ENCODE results near the gene ACTL6A. TPM values are rescaled to one million over a fixed set of nuclear protein-coding genes. Genes with fewer than 3 reads are reported as not detected.
A peak's percentile ranks its signal among the peaks of the same experiment; 100 is the strongest.
"Not testable (repeated sequence)": the region's sequence is repeated elsewhere in the genome, so short reads cannot be mapped to it uniquely, and the experiment has no call there.

The ACTL6A gene
- 10 to 100 TPM; 30.5 to 31.7 TPM for total RNA-seq
- total RNA-seq, result 27.4 to 64.7 reads per million in 2 donors

DNA sequence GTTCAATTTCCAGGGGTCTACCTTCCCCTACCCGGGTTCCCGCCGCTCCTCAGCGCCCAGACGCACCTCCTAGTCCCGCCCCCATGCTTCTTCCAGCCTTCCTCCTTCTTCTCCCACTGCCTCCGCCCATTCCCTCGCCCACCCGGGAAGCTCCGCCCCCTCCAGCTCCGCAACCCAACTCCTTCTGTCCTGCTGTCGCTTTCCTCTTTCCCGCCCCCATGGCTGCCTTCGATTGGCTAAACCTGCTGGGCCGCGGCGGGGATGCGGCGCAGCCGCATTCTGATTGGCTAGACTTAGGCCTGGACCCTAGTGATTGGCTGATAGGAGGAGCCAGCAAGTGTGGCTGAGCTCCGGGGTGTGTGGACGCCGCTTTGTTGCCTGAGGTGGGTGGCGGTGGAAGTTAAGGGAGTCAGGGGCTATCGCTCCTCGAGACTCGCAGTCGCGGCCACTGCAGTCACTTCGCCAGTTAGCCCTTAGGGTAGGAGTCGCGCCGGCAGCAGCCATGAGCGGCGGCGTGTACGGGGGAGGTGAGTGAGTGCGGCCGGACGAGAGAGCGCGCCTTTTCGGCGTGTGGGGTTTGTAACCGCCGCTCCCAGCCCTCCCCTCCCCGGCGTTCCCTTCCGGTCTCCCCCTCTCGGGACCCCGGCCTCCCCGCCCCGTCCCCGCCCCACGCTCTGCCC lies at the start of gene ACTL6A:
Gene ACTL6A (plus strand): TSS at position 336 of the 680 bp plus-strand sequence. CDS start 167 bp downstream, at position 503.
- no peaks in the 10 kb centered on the region for H3K9me3 ChIP-seq (ENCODE audit: control insufficient read depth, low read length, poor library complexity, severe bottlenecking)
- Mint-ChIP-seq H3K4me1 (peaks cover 26% of the 10 kb centered on the region), H3K27me3 (no peaks in the 10 kb centered on the region), H3K27ac (peak within 1 kb of the TSS; percentile 89), H3K4me3 (peak within 1 kb of the TSS; percentile 98), H3K36me3 (ENCODE audit: low read depth) (no peaks in the 10 kb centered on the region)
- ATAC-seq (peak; percentile 94), DNase-seq (peak; percentile 92 to 99 (median 95))

DNA sequence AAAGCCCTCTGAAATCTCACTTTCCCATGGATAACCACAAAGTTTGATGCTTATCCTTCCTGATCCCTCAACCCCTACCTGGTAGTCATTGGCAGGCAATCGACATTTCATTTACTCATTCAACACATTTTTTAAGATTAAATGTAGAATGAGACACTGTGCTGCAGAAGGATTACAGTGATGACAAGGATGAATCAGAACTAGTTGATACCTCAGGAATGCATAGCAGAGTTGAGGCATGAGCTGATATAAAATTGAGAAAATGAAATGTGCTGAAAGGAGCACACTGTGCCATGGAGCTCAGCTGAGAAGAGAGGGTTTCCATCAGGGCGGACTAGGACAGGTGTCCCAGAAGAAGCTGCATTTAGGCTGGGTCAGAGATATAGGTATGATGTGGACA lies 48.9 kb upstream of the ACTL6A start:
- H3K27me3 Mint-ChIP-seq, result peaks cover 14% of the 10 kb centered on the region
- no peak for ATAC-seq
- no peak for DNase-seq
- H3K4me1 Mint-ChIP-seq, result no peaks in the 10 kb centered on the region
- H3K4me3 Mint-ChIP-seq, result no peak overlapping the region
- H3K36me3 Mint-ChIP-seq (ENCODE audit: low read depth), result peaks cover 2% of the 10 kb centered on the region
- H3K9me3 ChIP-seq (ENCODE audit: control insufficient read depth, low read length, poor library complexity, severe bottlenecking), result no peaks in the 10 kb centered on the region
- no peak overlapping the region for H3K27ac Mint-ChIP-seq

DNA sequence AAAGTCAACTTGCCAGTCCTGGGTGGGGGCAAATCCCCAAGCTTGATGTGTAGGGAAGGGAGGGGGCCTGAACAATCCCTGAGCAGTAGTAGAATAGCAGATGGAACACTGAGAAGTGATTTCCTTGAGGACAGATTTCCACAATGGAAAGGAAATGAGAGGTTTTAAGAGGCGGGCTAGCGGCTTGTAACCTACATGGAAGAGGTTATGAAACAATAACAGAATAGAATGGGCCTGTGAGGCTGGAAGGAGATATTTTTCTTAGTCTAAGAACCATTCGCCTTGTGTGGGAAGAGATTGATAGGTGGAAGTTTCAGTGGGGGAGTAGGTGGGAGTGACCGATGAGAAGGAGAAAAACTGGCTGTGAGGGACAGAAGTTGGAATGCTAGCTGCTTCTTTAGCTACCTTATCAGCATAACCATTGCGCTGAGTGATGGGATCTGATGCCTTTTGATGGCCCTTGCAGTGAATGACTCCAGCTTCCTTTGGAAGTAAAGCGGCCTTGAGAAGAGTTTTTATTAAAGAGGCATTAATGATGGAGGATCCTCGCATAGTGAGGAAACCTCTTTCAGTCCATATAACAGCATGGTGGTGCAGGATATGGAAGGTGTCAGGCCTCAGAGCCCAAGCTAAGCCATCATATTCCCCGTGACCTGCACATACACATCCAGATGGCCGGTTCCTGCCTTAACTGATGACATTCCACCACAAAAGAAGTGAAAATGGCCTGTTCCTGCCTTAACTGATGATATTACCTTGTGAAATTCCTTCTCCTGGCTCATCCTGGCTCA lies 46.1 kb upstream of the ACTL6A start:
- H3K9me3 ChIP-seq (ENCODE audit: control insufficient read depth, low read length, poor library complexity, severe bottlenecking); H3K4me3 Mint-ChIP-seq; H3K27ac Mint-ChIP-seq; DNase-seq; H3K36me3 Mint-ChIP-seq (ENCODE audit: low read depth); ATAC-seq; H3K4me1 Mint-ChIP-seq; H3K27me3 Mint-ChIP-seq: not testable (repeated sequence)

DNA sequence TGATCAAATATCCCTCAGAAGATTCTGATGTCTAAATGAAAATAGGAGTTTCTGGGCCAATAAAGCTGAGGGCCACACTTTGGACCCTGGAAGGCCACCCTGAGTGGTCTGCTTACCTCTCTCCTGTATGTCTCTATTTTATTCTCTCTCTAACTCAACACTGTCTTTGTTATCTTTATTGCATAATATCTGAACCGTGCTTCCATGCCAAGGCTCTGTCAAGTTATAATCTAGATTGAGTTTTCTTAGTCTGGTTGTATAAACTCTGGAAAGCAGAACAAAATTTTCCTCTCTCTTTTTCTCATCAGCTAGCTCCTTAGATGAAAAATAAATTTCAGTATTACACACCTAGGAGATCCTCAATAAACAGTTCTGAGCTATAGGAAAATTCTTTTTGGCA lies 36.2 kb upstream of the ACTL6A start:
- Mint-ChIP-seq H3K4me1 (peaks cover 5% of the 10 kb centered on the region), H3K27ac (no peak overlapping the region), H3K27me3 (peaks cover 7% of the 10 kb centered on the region), H3K36me3 (ENCODE audit: low read depth) (no peaks in the 10 kb centered on the region), H3K4me3 (no peak overlapping the region)
- no peaks in the 10 kb centered on the region for H3K9me3 ChIP-seq (ENCODE audit: control insufficient read depth, low read length, poor library complexity, severe bottlenecking)
- ATAC-seq (no peak), DNase-seq (no peak)

DNA sequence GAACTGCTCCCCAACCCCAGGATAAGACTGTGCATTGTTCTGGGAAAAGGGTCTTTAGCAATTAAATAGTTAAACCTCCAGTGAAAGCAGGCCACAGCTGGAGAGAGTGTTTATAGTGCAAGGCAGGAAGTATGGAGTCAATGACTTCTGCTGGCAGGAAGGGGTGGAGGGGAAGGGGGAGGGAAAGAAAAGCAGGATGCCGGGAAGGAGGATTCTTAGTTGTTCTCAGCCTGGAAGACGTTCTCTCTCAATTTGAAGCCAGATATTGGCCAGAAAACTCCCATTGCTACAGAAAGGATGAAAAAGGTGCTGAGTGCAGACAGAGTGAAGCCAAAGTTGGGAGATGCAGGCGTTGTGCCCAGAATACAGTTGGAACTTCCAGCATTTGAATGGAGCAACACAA lies 35.7 kb upstream of the ACTL6A start:
- H3K27me3 Mint-ChIP-seq, result peaks cover 7% of the 10 kb centered on the region
- H3K4me1 Mint-ChIP-seq, result peaks cover 5% of the 10 kb centered on the region
- ATAC-seq, result no peak
- H3K4me3 Mint-ChIP-seq, result no peak overlapping the region
- DNase-seq, result no peak
- no peaks in the 10 kb centered on the region for H3K36me3 Mint-ChIP-seq (ENCODE audit: low read depth)
- H3K27ac Mint-ChIP-seq, result no peak overlapping the region
- H3K9me3 ChIP-seq (ENCODE audit: control insufficient read depth, low read length, poor library complexity, severe bottlenecking), result no peaks in the 10 kb centered on the region

DNA sequence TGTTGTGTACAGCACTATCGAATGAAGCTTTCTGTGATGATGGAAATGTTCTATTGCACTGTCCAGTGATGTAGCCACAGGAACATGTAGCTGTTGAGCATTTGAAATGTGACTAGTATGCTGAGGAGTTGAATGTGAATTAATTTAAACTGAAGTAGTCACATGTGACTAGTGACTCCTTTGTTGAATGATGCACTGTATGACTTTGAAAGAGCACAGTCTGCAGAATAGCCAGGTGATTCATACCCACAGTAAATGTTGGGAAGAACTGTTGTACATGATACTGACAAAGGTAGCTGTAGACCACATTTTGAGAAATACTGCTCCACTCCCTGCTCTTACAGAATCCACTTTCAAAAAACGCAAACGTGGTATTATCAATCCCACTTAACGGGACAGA lies 34.0 kb upstream of the ACTL6A start:
- H3K9me3 ChIP-seq (ENCODE audit: control insufficient read depth, low read length, poor library complexity, severe bottlenecking), result no peaks in the 10 kb centered on the region
- DNase-seq (no peak), ATAC-seq (no peak)
- peaks cover 5% of the 10 kb centered on the region for H3K4me1 Mint-ChIP-seq
- no peak overlapping the region for H3K4me3 Mint-ChIP-seq
- no peak overlapping the region for H3K27ac Mint-ChIP-seq
- no peaks in the 10 kb centered on the region for H3K36me3 Mint-ChIP-seq (ENCODE audit: low read depth)
- peaks cover 22% of the 10 kb centered on the region for H3K27me3 Mint-ChIP-seq

DNA sequence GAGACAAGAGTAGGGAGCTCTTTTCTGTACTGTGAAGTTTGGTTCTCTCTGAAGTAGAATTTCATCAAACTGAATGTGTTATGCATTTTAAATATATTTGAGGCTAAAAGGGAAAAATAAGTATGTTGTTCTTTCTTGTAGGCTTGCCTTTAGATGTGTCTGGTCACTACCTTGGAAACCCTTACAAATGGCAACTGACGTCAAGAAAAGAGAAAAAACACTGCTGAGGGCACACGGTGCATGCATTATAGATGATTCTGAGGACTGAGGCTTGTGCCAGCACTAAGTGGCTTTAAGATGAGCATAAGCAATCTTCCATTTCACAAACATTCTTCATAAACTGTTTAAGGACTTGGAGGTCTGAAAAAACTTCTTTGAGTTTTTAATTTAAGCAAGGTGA lies 31.1 kb upstream of the ACTL6A start:
- Mint-ChIP-seq H3K27me3 (peaks cover 35% of the 10 kb centered on the region), H3K36me3 (ENCODE audit: low read depth) (peaks cover 2% of the 10 kb centered on the region), H3K4me3 (no peak overlapping the region), H3K27ac (no peak overlapping the region), H3K4me1 (peaks cover 5% of the 10 kb centered on the region)
- no peak for DNase-seq
- H3K9me3 ChIP-seq (ENCODE audit: control insufficient read depth, low read length, poor library complexity, severe bottlenecking), result no peaks in the 10 kb centered on the region
- no peak for ATAC-seq

DNA sequence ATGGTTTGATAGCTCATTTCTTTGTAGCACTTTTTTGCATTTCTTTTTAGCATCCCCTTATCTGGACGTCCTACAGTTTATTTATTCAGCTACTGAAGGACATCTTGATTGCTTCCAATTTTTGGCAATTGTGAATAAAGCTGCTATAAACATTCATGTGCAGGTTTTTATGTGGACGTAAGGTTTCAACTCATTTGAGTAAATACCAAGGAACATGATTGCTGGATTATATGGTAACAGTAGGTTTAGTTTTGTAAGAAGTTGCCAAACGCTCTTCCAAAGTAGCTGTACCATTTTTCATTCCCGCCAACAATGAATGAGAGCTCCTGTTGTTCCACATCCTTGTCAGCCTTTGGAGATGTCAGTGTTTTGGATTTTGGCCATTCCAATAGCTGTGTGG lies 29.5 kb upstream of the ACTL6A start:
- ATAC-seq (no peak), DNase-seq (no peak)
- H3K27ac Mint-ChIP-seq, result no peak overlapping the region
- H3K9me3 ChIP-seq (ENCODE audit: control insufficient read depth, low read length, poor library complexity, severe bottlenecking), result no peaks in the 10 kb centered on the region
- no peaks in the 10 kb centered on the region for H3K4me1 Mint-ChIP-seq
- peaks cover 2% of the 10 kb centered on the region for H3K36me3 Mint-ChIP-seq (ENCODE audit: low read depth)
- H3K27me3 Mint-ChIP-seq, result peaks cover 32% of the 10 kb centered on the region
- H3K4me3 Mint-ChIP-seq, result no peak overlapping the region

DNA sequence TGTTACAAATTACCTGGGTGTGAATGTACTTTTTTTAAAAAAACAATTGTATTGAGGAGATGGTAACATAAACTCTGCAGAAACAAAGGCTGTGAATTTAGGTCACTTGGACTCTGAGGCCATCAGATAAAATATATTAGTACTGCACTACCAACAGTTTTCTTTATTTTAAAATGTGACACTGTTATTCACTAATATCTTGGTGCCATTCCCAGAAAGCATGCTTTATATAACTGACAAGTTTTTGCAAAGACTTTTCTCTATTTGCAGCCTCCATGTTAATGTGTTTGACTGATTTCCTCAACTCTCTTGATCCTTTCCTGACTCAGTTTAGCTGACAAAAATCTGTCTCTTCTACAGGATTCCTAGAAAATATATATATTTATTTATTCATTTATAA lies 26.5 kb upstream of the ACTL6A start:
- ATAC-seq, result no peak
- H3K36me3 Mint-ChIP-seq (ENCODE audit: low read depth), result peaks cover 2% of the 10 kb centered on the region

DNA sequence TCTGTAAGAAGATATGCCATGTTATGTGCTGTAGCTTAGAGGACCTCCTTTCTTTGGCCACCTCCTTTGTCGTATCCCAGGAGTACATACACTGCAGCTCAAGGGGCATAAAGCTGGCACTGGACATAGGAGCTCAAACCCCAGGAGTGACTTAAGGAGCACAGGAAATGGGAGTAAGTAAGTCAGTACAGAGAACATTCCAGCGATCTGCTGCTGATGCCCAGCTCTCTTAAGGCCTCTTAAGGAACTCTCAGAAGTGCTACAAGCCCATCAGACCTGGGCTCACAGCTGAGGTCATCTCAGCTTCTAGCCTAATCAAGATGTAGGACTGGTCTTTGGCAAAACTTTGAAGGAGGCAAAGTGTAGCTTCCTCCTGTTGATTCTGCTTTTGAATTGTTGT lies 21.6 kb upstream of the ACTL6A start:
- peaks cover 33% of the 10 kb centered on the region for H3K27me3 Mint-ChIP-seq
- no peak overlapping the region for H3K27ac Mint-ChIP-seq
- DNase-seq (no peak), ATAC-seq (no peak)
- H3K36me3 Mint-ChIP-seq (ENCODE audit: low read depth), result no peaks in the 10 kb centered on the region
- no peaks in the 10 kb centered on the region for H3K4me1 Mint-ChIP-seq
- H3K4me3 Mint-ChIP-seq, result no peak overlapping the region
- no peaks in the 10 kb centered on the region for H3K9me3 ChIP-seq (ENCODE audit: control insufficient read depth, low read length, poor library complexity, severe bottlenecking)

More for the DNA sequence above, 26.5 kb upstream of the ACTL6A start:
- Mint-ChIP-seq H3K27ac (no peak overlapping the region), H3K4me1 (no peaks in the 10 kb centered on the region), H3K27me3 (peaks cover 44% of the 10 kb centered on the region), H3K4me3 (no peak overlapping the region)
- DNase-seq, result no peak
- no peaks in the 10 kb centered on the region for H3K9me3 ChIP-seq (ENCODE audit: control insufficient read depth, low read length, poor library complexity, severe bottlenecking)

DNA sequence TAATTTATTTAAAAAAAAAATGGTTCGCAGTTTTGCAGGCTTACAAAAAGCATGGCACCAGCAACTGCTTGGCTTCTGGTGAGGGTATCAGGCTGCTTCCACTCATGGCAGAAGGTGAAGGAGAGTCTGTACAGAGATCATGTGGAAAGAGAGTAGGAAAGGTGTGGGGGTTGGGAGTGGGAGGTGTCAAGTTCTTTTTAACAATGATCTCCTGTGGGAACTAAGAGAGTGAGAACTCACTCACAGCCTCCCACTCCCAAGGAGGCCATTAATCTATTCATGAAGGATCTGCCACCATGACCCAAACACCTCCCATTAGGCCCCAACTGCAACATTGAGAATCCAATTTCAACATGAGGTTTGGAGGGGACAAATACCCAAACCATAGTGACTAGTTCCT lies 21.1 kb upstream of the ACTL6A start:
- Mint-ChIP-seq H3K27ac (no peak overlapping the region), H3K36me3 (ENCODE audit: low read depth) (no peaks in the 10 kb centered on the region), H3K4me1 (no peaks in the 10 kb centered on the region), H3K27me3 (peaks cover 34% of the 10 kb centered on the region), H3K4me3 (no peak overlapping the region)
- DNase-seq (no peak), ATAC-seq (no peak)
- no peaks in the 10 kb centered on the region for H3K9me3 ChIP-seq (ENCODE audit: control insufficient read depth, low read length, poor library complexity, severe bottlenecking)

DNA sequence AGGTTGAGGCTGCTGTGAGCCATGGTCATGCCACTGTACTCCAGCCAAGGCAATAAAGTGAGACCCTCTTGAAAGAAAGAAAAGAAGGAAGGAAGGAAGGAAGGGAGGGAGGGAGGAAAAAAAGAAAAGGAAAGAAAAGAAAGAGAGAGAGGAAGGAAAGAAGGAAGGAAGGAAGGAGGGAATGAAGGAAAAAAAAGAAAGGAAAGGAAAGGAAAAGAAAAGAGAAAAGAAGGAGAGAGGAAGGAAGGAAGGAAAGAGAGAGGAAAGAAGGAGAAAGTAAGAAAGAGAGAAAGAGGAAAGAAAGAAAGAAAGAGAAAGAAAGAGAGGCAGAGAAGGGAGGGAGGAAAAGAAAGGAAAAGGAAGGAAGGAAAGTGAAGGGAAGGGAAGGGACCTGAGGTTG lies 20.4 kb upstream of the ACTL6A start:
- no peaks in the 10 kb centered on the region for H3K9me3 ChIP-seq (ENCODE audit: control insufficient read depth, low read length, poor library complexity, severe bottlenecking)
- Mint-ChIP-seq H3K36me3 (ENCODE audit: low read depth) (no peaks in the 10 kb centered on the region), H3K4me1 (no peaks in the 10 kb centered on the region), H3K27ac (no peak overlapping the region), H3K4me3 (no peak overlapping the region), H3K27me3 (peaks cover 34% of the 10 kb centered on the region)
- no peak for DNase-seq
- ATAC-seq, result no peak

DNA sequence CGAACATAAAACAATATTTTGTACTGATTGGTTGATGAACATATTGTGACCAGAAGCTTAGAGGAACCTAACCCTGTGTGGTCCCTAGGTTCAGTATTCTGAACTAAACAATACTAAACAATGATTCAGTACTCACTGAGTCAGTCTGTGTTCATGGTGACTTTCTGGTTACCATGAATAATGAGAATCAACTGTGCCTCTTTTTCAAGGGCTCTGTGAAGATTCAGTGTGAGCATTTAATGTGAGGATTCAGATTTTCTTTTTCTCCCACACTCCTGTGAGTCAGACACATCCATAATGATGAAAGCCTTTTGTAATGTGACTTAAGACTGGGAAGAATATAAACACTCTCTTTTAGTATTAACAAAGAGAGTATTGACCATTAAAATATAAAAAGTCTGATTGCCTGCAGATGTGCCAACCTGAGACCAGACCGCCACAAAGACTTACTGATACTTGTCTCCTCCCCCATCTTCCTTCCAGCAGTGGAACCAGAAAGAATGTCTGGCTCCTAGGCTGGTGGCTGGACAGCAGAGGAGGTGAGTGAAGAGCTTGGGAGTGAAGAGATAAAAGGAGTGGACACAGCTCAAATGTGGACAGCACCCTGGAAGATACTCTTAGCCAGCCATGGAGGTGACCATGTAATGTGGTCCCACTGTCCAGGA lies 17.6 kb upstream of the ACTL6A start:
- H3K9me3 ChIP-seq (ENCODE audit: control insufficient read depth, low read length, poor library complexity, severe bottlenecking), result no peaks in the 10 kb centered on the region
- Mint-ChIP-seq H3K27ac (no peak overlapping the region), H3K36me3 (ENCODE audit: low read depth) (no peaks in the 10 kb centered on the region), H3K27me3 (peaks cover 28% of the 10 kb centered on the region), H3K4me1 (peaks cover 2% of the 10 kb centered on the region), H3K4me3 (no peak overlapping the region)
- DNase-seq (no peak), ATAC-seq (no peak)
